MM.1S (cell line): ENCODE measurements around the gene FREY1.

Experiments used
- DNase-seq: peaks from one replicate; pipeline ENCODE4 v3.0.0-alpha.2; 2015
- H2AFZ ChIP-seq: fragments of 300-600 bp; sonication (generic); 2 replicates; pipeline ENCODE4 v1.6.0; 2016; ENCODE audit warnings: antibody characterized with exemption, low read length
- H3F3A ChIP-seq: fragments of 300-600 bp; sonication (generic); 2 replicates; pipeline ENCODE4 v1.6.1; 2016; ENCODE audit warnings: mild to moderate bottlenecking, antibody characterized with exemption, low read length, moderate library complexity, mixed read lengths; ENCODE audit not compliant: insufficient read depth
- H3K27ac ChIP-seq: fragments of 300-600 bp; sonication (generic); 2 replicates; pipeline ENCODE4 v1.5.1; 2016; ENCODE audit warnings: mild to moderate bottlenecking, low read length
- H3K27me3 ChIP-seq: fragments of 300-600 bp; sonication (generic); replicated peaks from 2 replicates; pipeline ENCODE4 v1.6.0; 2016; ENCODE audit warnings: low read length; ENCODE audit not compliant: insufficient read depth
- H3K36me3 ChIP-seq: fragments of 300-600 bp; sonication (generic); replicated peaks from 2 replicates; pipeline ENCODE4 v1.6.1; 2016; ENCODE audit warnings: mild to moderate bottlenecking, low read length, mixed read lengths; ENCODE audit not compliant: insufficient read depth
- H3K4me1 ChIP-seq: fragments of 300-600 bp; sonication (generic); 2 replicates; pipeline ENCODE4 v1.6.1; 2016; ENCODE audit warnings: low read length, mixed read lengths
- H3K4me2 ChIP-seq: fragments of 300-600 bp; sonication (generic); 2 replicates; pipeline ENCODE4 v1.6.0; 2016; ENCODE audit warnings: low read depth, low read length
- H3K4me3 ChIP-seq: fragments of 300-600 bp; sonication (generic); 2 replicates; pipeline ENCODE4 v1.5.1; 2016; ENCODE audit warnings: low read length, mixed read lengths
- H3K79me2 ChIP-seq: fragments of 300-600 bp; sonication (generic); 2 replicates; pipeline ENCODE4 v1.6.1; 2016; ENCODE audit warnings: mixed run types, low read length, mixed read lengths
- H3K9ac ChIP-seq: fragments of 300-600 bp; sonication (generic); 2 replicates; pipeline ENCODE4 v1.6.1; 2016; ENCODE audit warnings: low read length, mixed read lengths
- H3K9me2 ChIP-seq: fragments of 300-600 bp; sonication (generic); replicated peaks from 2 replicates; pipeline ENCODE4 v1.6.1; 2016; ENCODE audit warnings: mild to moderate bottlenecking, low read length, mixed read lengths; ENCODE audit not compliant: insufficient read depth
- H3K9me3 ChIP-seq: fragments of 300-600 bp; sonication (generic); replicated peaks from 2 replicates; pipeline ENCODE4 v1.6.1; 2016; ENCODE audit warnings: mild to moderate bottlenecking, low read length, mixed read lengths; ENCODE audit not compliant: insufficient read depth
- H4K20me1 ChIP-seq: fragments of 300-600 bp; sonication (generic); 2 replicates; pipeline ENCODE4 v1.6.1; 2016; ENCODE audit warnings: mild to moderate bottlenecking, low read length, moderate library complexity, mixed read lengths; ENCODE audit not compliant: insufficient read depth
- CTCF ChIP-seq: fragments of 300-600 bp; sonication (generic); IDR thresholded peaks from 2 replicates; pipeline ENCODE4 v1.5.1; 2016; ENCODE audit warnings: antibody characterized with exemption, low read length, mixed read lengths
- EZH2 ChIP-seq: fragments of 300-600 bp; sonication (generic); optimal IDR thresholded peaks from 2 replicates; pipeline ENCODE3; 2017; ENCODE audit warnings: low read depth, mild to moderate bottlenecking, antibody characterized with exemption, low read length, mixed read lengths
- EZH2phosphoT487 ChIP-seq: fragments of 300-600 bp; sonication (generic); IDR thresholded peaks from 2 replicates; pipeline ENCODE4 v1.6.1; 2018; ENCODE audit warnings: antibody characterized with exemption, low read length

Gene FREY1

GRCh38 chr11:45936511-45937054 is 29.5 kb upstream of the FREY1 start:
- DNase-seq, result no peak
- Histone ChIP-seq H3K36me3 (no peaks in the 10 kb centered on the region), H3K9me2 (no peaks in the 10 kb centered on the region), H3F3A (no peaks in the 10 kb centered on the region; the same call in 1 of the 2 replicates), H3K4me3 (no peak overlapping the region), H3K9ac (no peak overlapping the region), H2AFZ (no peak overlapping the region), H4K20me1 (no peaks in the 10 kb centered on the region), H3K27me3 (no peaks in the 10 kb centered on the region), H3K9me3 (no peaks in the 10 kb centered on the region), H3K27ac (no peak overlapping the region), H3K4me1 (no peaks in the 10 kb centered on the region), H3K4me2 (no peak overlapping the region), H3K79me2 (no peaks in the 10 kb centered on the region)
- TF ChIP-seq CTCF (no peak), EZH2phosphoT487 (no peak), EZH2 (no peak)

- no peaks in the 10 kb centered on the region for H3K9me2 ChIP-seq
- no peaks in the 10 kb centered on the region for H4K20me1 ChIP-seq
- peaks cover under 1% of the 10 kb centered on the region for H3F3A ChIP-seq
- H3K4me1 ChIP-seq, result peaks cover 2% of the 10 kb centered on the region; the same call in 1 of the 2 replicates
- no peaks in the 10 kb centered on the region for H3K9me3 ChIP-seq
- DNase-seq, result no peak
- H3K27ac ChIP-seq, result no peak overlapping the region
- no peaks in the 10 kb centered on the region for H3K36me3 ChIP-seq
- H3K79me2 ChIP-seq, result no peaks in the 10 kb centered on the region
- no peak overlapping the region for H3K9ac ChIP-seq
- H2AFZ ChIP-seq, result no peak overlapping the region
- TF ChIP-seq CTCF (no peak), EZH2 (no peak), EZH2phosphoT487 (no peak)
- no peak overlapping the region for H3K4me2 ChIP-seq
- no peaks in the 10 kb centered on the region for H3K27me3 ChIP-seq
- no peak overlapping the region for H3K4me3 ChIP-seq
These were observed 28.4 kb upstream of the FREY1 start for GRCh38 chr11:45935349-45936064.

GRCh38 chr11:45934580-45935318 is 27.7 kb upstream of the FREY1 start:
- H3K27ac ChIP-seq, result no peak overlapping the region

More at GRCh38 chr11:45934580-45935318, 27.7 kb upstream of the FREY1 start:
- Histone ChIP-seq H4K20me1 (no peaks in the 10 kb centered on the region), H3K4me1 (peaks cover 8% of the 10 kb centered on the region; the same call in 1 of the 2 replicates), H3K36me3 (no peaks in the 10 kb centered on the region), H3K9me3 (no peaks in the 10 kb centered on the region), H3K27me3 (no peaks in the 10 kb centered on the region), H3F3A (peaks cover 7% of the 10 kb centered on the region), H3K4me3 (no peak overlapping the region), H3K79me2 (no peaks in the 10 kb centered on the region), H3K4me2 (no peak overlapping the region), H3K9me2 (no peaks in the 10 kb centered on the region), H3K9ac (no peak overlapping the region), H2AFZ (no peak overlapping the region)
- no peak for DNase-seq
- TF ChIP-seq EZH2 (no peak), EZH2phosphoT487 (no peak), CTCF (no peak)
